Lower leg skin (tissue), 3 donors: ENCODE results near the gene CRP.

Experiments
- CTCF ChIP-seq, 3 donors: fragments of 450-650 bp; IDR thresholded peaks; one replicate each; pipeline ENCODE4 v1.5.1; 2016; ENCODE audit warnings: antibody characterized with exemption in 3 of 3, mild to moderate bottlenecking in 3 of 3, moderate library complexity in 2 of 3
- POLR2A ChIP-seq, 2 donors: fragments of 450-650 bp; IDR thresholded peaks; one replicate each; pipeline ENCODE4 v1.6.1; 2016 to 2017; ENCODE audit warnings: antibody characterized with exemption in 2 of 2, mild to moderate bottlenecking in 1 of 2, moderate library complexity in 1 of 2

- no peak for TF ChIP-seq CTCF (IDR thresholded peaks at IDR 0.05)
- TF ChIP-seq POLR2A (IDR thresholded peaks at IDR 0.05) = no peak
These were observed 6.7 kb downstream of the CRP start for GRCh38 chr1:159707472-159708260.
